Retinal pigment epithelial cell (primary cell): ENCODE measurements around the gene ACP5.
"Not testable (repeated sequence)": the region's sequence is repeated elsewhere in the genome, so short reads cannot be mapped to it uniquely, and the experiment has no call there.

Experiments used
- DNase-seq: peaks from one replicate; pipeline ENCODE4 v3.0.0-alpha.2; 2010; ENCODE audit warnings: low read depth
- H3K4me3 ChIP-seq: 2 replicates; pipeline ENCODE4 v1.5.1; 2011; ENCODE audit warnings: mild to moderate bottlenecking, low read length, control low read depth, moderate library complexity
- TF ChIP-seq, protein P1 (sequence below): conservative IDR thresholded peaks from 2 replicates; pipeline ENCODE4 v1.5.1; 2011; ENCODE audit warnings: low read depth, low read length, control low read depth, inconsistent platforms

The ACP5 gene

DNA sequence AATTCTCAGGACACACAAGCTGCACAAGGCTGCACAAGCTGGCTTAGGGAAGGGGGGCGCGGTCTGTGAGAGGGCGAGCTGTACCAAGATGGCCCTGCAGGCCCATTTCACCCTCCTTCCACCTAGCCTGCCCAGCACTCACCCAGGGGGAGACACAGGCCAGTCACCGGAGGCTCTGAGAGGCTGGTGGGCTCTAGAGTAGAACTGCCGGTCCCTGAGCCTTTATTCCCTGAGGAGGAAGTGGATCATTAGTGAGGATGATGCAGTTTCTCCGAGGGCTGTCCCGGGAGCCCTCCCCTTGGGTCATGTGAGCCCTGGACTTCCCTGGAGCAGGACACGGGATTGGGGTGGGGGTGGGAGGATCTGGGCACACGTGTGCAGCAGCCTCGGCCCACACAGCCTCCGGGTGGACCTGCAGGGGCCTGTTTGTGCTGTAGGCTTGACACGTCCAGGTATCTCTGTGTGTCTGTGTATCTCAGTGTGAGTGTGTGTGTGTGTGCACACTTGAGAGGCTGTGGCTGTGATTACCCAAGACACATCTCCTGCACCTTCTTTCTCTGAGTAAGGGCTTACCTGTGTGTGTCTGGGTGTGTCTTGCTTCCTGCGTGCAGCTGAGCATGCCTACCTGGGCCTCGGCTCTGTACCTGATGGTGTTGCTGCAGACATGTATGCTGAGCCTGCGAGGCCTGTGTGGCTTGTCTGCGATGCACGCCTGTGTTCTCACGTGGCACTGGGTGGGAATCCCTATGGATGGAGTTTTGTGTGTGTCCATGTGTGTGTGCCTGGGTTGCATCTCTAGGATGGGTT is at the start of gene ACP5:
Gene ACP5, minus strand, starts transcription at position 195 of the 807 bp plus-strand sequence. CDS start 328 bp downstream, outside the sequence.
- DNase-seq: no peak
- TF ChIP-seq, protein P1, sequence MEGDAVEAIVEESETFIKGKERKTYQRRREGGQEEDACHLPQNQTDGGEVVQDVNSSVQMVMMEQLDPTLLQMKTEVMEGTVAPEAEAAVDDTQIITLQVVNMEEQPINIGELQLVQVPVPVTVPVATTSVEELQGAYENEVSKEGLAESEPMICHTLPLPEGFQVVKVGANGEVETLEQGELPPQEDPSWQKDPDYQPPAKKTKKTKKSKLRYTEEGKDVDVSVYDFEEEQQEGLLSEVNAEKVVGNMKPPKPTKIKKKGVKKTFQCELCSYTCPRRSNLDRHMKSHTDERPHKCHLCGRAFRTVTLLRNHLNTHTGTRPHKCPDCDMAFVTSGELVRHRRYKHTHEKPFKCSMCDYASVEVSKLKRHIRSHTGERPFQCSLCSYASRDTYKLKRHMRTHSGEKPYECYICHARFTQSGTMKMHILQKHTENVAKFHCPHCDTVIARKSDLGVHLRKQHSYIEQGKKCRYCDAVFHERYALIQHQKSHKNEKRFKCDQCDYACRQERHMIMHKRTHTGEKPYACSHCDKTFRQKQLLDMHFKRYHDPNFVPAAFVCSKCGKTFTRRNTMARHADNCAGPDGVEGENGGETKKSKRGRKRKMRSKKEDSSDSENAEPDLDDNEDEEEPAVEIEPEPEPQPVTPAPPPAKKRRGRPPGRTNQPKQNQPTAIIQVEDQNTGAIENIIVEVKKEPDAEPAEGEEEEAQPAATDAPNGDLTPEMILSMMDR: no peak
- peak within 1 kb of the TSS; percentile 45 for H3K4me3 ChIP-seq

DNA sequence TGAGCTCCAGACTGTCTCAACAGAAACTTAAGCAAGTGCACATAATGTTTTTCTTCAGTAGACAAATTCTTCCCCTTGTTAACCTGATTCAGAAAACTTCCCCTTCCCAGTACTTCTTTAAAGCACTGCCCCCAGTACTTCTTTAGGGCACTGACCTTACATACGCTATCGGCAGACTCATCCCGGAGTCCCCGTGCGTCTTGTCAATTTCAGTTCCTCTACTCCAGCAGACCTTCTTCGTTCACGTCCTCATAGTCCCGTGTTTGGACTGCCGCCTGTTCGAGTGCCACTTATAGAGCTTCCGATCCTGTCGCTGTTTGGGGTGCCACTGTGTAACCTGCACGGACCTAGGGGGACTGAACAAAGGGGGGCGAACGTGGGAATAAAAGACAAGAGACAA is 48.8 kb upstream of the ACP5 start:
- TF ChIP-seq, protein P1: no peak
- no peak overlapping the region for H3K4me3 ChIP-seq
- no peak for DNase-seq

DNA sequence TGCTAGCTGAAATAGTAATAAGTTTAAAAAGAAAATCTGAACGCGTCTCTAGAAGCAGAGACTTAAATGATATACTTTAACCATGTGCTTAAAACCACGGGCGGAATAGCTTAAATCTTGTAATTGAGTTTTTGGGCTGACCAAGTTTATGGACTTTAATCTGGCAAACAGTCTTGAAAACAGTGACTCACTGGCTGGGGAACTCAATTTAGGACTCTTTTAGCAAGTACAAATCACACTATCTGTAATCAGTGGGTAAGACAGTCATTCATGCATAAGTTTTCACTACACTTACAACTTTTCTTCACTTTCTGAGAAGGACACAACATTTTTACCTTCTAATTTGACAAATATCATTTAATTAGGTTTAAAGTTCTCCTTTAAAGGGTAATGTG is 46.6 kb upstream of the ACP5 start:
- peak overlapping the region; percentile 34 for H3K4me3 ChIP-seq
- peak; percentile 30 for DNase-seq
- TF ChIP-seq, protein P1: no peak

DNA sequence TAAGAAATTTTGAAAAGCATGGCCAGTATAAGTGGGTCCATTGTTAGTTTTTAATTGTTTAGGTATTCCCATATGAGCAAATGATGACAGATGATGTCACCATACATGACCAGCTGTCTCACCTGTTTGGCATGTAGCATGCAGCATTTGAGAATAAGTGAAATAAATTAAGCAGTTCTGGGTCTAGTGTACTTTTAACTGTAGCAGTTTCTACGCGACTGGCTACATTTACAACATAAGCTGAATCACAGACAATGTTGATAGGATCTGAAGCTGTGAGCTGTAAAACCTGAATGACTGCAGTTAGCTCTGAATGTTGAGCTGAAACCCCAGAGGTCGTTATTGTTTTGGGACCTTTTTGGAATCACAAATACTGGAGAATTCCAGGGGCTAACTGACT is 45.0 kb upstream of the ACP5 start:
- not testable (repeated sequence) for H3K4me3 ChIP-seq, DNase-seq

DNA sequence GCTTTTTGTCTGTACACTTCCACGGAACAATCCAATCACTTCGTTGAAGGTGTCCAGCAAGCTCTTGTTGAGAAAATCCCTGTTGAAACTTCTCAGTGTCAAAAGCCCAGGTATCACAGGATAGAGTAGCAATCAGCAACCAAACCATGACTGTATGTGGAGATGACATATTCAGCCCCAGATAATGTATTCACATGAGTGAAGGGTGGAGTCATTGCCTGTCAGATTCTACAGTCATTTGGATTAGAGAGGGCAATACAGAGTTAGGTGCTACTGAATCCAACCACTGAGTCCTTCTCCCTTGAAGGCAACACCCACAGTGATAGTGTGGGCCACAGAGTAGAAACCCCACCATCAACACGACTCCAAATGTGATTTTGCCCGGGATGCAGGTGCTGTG is 43.1 kb upstream of the ACP5 start:
- H3K4me3 ChIP-seq: no peak overlapping the region
- TF ChIP-seq, protein P1: no peak
- DNase-seq: no peak

DNA sequence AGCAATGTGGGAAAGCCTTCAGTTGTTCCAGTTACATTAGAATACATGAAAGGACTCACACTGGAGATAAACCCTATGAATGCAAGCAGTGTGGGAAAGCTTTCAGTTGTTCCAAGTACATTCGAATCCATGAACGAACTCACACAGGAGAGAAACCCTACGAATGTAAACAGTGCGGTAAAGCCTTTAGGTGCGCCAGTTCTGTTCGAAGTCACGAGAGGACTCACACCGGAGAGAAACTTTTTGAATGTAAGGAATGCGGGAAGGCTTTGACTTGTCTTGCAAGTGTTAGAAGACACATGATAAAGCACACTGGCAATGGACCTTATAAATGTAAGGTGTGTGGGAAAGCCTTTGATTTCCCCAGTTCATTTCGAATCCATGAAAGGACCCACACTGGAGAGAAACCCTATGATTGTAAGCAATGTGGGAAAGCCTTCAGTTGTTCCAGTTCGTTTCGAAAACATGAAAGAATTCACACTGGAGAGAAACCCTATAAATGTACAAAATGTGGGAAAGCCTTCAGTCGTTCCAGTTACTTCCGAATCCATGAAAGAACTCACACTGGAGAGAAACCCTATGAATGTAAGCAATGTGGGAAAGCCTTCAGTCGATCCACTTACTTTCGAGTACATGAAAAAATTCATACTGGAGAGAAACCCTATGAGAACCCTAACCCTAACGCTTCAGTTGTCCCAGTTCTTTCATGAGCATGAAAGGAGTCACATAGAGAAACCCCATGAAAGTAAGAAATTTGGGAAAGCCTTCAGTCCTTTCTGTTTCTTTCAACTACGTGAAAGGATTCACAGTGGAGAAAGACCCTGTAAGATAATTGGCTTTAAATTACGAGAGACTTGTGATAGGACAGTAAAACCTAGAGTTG is 40.0 kb upstream of the ACP5 start:
- no peak for DNase-seq
- H3K4me3 ChIP-seq: no peak overlapping the region
- TF ChIP-seq, protein P1: no peak

DNA sequence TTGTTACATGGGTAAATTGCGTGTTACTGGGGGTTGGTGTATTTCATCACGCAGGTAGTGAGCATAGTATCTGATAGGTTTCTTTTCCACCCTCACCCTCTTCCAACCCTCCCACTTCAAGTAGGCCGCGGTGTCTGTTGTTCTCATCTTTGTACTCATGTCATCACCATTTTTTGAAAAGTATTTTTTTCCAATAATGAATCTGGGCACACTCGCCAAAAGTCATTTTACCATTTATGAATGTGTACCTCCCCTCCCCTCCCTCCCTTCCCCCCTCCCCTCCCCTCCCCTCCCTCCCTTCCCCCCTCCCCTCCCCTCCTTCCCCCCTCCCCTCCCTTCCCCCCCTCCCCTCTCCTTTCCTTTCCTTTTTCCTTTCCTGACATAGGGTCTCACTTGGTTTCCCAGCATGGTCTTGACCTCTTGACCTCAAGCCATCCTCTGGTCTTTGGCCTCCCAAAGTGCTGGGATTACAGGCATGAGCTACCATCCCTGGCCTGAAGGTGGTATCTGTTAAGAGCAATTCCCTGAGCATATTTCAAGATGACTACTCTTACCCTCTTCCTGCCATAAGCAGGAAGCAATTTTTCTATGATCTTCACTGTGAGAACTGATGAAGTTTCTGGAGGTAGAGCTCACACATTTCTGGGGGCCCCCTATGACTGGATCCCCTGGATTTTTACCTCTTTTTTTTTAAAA is 35.5 kb upstream of the ACP5 start:
- DNase-seq: no peak
- no peak overlapping the region for H3K4me3 ChIP-seq
- TF ChIP-seq, protein P1: no peak
